ENCODE measurements around the gene CHST8.

Gene CHST8

GRCh38 chr19:33772102-33772857 lies 150.5 kb downstream of the CHST8 start:
- TF ChIP-seq MAX (IDR thresholded peaks at IDR 0.05) (no peak), NFIC (IDR thresholded peaks at IDR 0.05) (no peak), USF1 (IDR thresholded peaks at IDR 0.05) (no peak), REST (IDR thresholded peaks at IDR 0.05; ENCODE audit: low read depth) (no peak), CREB1 (IDR thresholded peaks at IDR 0.05; ENCODE audit: low read depth) (no peak), EP300 (IDR thresholded peaks at IDR 0.05; ENCODE audit: borderline replicate concordance) (no peak), ZBTB7A (IDR thresholded peaks at IDR 0.05; ENCODE audit: low read depth) (no peak), CEBPB (IDR thresholded peaks at IDR 0.05) (no peak), YY1 (IDR thresholded peaks at IDR 0.05; ENCODE audit: low read depth) (no peak), FOXM1 (IDR thresholded peaks at IDR 0.05; ENCODE audit: borderline replicate concordance, low read depth) (no peak), TCF12 (IDR thresholded peaks at IDR 0.05; ENCODE audit: low read depth) (no peak), TEAD4 (IDR thresholded peaks at IDR 0.05) (no peak), EGR1 (IDR thresholded peaks at IDR 0.05) (no peak), TAF1 (IDR thresholded peaks at IDR 0.05; ENCODE audit: low read depth) (no peak), RAD21 (IDR thresholded peaks at IDR 0.05; ENCODE audit: low read depth) (no peak)

- no peak for TF ChIP-seq NFIC (IDR thresholded peaks at IDR 0.05)
- TF ChIP-seq EP300 (IDR thresholded peaks at IDR 0.05; ENCODE audit: borderline replicate concordance) = no peak
- TF ChIP-seq CEBPB (IDR thresholded peaks at IDR 0.05) = no peak
- TF ChIP-seq RAD21 (IDR thresholded peaks at IDR 0.05; ENCODE audit: low read depth) = no peak
- no peak for TF ChIP-seq TEAD4 (IDR thresholded peaks at IDR 0.05)
- TF ChIP-seq REST (IDR thresholded peaks at IDR 0.05; ENCODE audit: low read depth) = no peak
- no peak for TF ChIP-seq TAF1 (IDR thresholded peaks at IDR 0.05; ENCODE audit: low read depth)
These were observed 151.1 kb downstream of the CHST8 start for GRCh38 chr19:33772858-33773180.

GRCh38 chr19:33773704-33774624 lies 152.2 kb downstream of the CHST8 start:
- TF ChIP-seq ZBTB7A (IDR thresholded peaks at IDR 0.05; ENCODE audit: low read depth) = no peak
- TF ChIP-seq MAX (IDR thresholded peaks at IDR 0.05) = no peak
- no peak for TF ChIP-seq EGR1 (IDR thresholded peaks at IDR 0.05)
- no peak for TF ChIP-seq EP300 (IDR thresholded peaks at IDR 0.05; ENCODE audit: borderline replicate concordance)
- TF ChIP-seq YY1 (IDR thresholded peaks at IDR 0.05; ENCODE audit: low read depth) = no peak
- no peak for TF ChIP-seq TCF12 (IDR thresholded peaks at IDR 0.05; ENCODE audit: low read depth)
- no peak for TF ChIP-seq USF1 (IDR thresholded peaks at IDR 0.05)

GRCh38 chr19:33774751-33775150 lies 153.0 kb downstream of the CHST8 start:
- TF ChIP-seq EGR1 (IDR thresholded peaks at IDR 0.05) (no peak), FOXM1 (IDR thresholded peaks at IDR 0.05; ENCODE audit: borderline replicate concordance, low read depth) (no peak), NFIC (IDR thresholded peaks at IDR 0.05) (no peak), USF1 (IDR thresholded peaks at IDR 0.05) (no peak), TAF1 (IDR thresholded peaks at IDR 0.05; ENCODE audit: low read depth) (no peak), YY1 (IDR thresholded peaks at IDR 0.05; ENCODE audit: low read depth) (no peak), CEBPB (IDR thresholded peaks at IDR 0.05) (no peak), CREB1 (IDR thresholded peaks at IDR 0.05; ENCODE audit: low read depth) (no peak), RAD21 (IDR thresholded peaks at IDR 0.05; ENCODE audit: low read depth) (no peak), TEAD4 (IDR thresholded peaks at IDR 0.05) (no peak), ZBTB7A (IDR thresholded peaks at IDR 0.05; ENCODE audit: low read depth) (no peak), EP300 (IDR thresholded peaks at IDR 0.05; ENCODE audit: borderline replicate concordance) (no peak), TCF12 (IDR thresholded peaks at IDR 0.05; ENCODE audit: low read depth) (no peak), REST (IDR thresholded peaks at IDR 0.05; ENCODE audit: low read depth) (no peak), MAX (IDR thresholded peaks at IDR 0.05) (no peak)
